Hepatocyte (in vitro differentiated cells): ENCODE results near the gene SUPT3H. TPM values are rescaled to one million over a fixed set of nuclear protein-coding genes. Genes with fewer than 3 reads are reported as not detected.

ENCODE experiments used
- DNase-seq: peaks from one replicate; pipeline ENCODE4 v3.0.0-alpha.2; 2016; ENCODE audit warnings: low spot score
- H2AFZ ChIP-seq: fragments of 200-600 bp; sonication (generic); 2 replicates; pipeline ENCODE4 v1.6.0; 2016; ENCODE audit warnings: antibody characterized with exemption, mild to moderate bottlenecking
- H3K27ac ChIP-seq: fragments of 200-600 bp; sonication (generic); 2 replicates; pipeline ENCODE4 v1.5.1; 2016; ENCODE audit warnings: mild to moderate bottlenecking
- H3K27me3 ChIP-seq: fragments of 200-600 bp; sonication (generic); 2 replicates; pipeline ENCODE4 v1.6.1; 2016
- H3K36me3 ChIP-seq: fragments of 200-600 bp; sonication (generic); replicated peaks from 2 replicates; pipeline ENCODE4 v1.5.1; 2016; ENCODE audit warnings: low read depth; ENCODE audit not compliant: insufficient read depth
- H3K4me1 ChIP-seq: fragments of 200-600 bp; sonication (generic); 2 replicates; pipeline ENCODE4 v1.5.1; 2016; ENCODE audit warnings: mild to moderate bottlenecking, moderate library complexity; ENCODE audit not compliant: insufficient read depth
- H3K4me2 ChIP-seq: fragments of 200-600 bp; sonication (generic); 2 replicates; pipeline ENCODE4 v1.6.0; 2016
- H3K4me3 ChIP-seq: fragments of 200-600 bp; sonication (generic); 2 replicates; pipeline ENCODE4 v1.5.1; 2016; ENCODE audit warnings: mild to moderate bottlenecking
- H3K79me2 ChIP-seq: fragments of 200-600 bp; sonication (generic); 2 replicates; pipeline ENCODE4 v1.6.0; 2017; ENCODE audit warnings: mild to moderate bottlenecking
- H3K9me2 ChIP-seq: fragments of 200-600 bp; sonication (generic); replicated peaks from 2 replicates; pipeline ENCODE4 v1.6.0; 2017; ENCODE audit warnings: mild to moderate bottlenecking; ENCODE audit not compliant: insufficient read depth
- H3K9me3 ChIP-seq: fragments of 200-600 bp; sonication (generic); 2 replicates; pipeline ENCODE4 v1.5.1; 2016; ENCODE audit warnings: low read depth, mild to moderate bottlenecking
- H4K20me1 ChIP-seq: fragments of 200-600 bp; sonication (generic); 2 replicates; pipeline ENCODE4 v1.6.0; 2016; ENCODE audit warnings: mild to moderate bottlenecking; ENCODE audit not compliant: insufficient read depth, poor library complexity, severe bottlenecking
- CTCF ChIP-seq: fragments of 200-600 bp; sonication (generic); IDR thresholded peaks from 2 replicates; pipeline ENCODE4 v1.5.1; 2016; ENCODE audit warnings: antibody characterized with exemption, mild to moderate bottlenecking; ENCODE audit not compliant: poor library complexity
- EZH2 ChIP-seq: fragments of 200-600 bp; sonication (generic); IDR thresholded peaks from 2 replicates; pipeline ENCODE4 v1.6.1; 2016; ENCODE audit warnings: antibody characterized with exemption, mild to moderate bottlenecking, borderline replicate concordance
- EZH2phosphoT487 ChIP-seq: fragments of 200-600 bp; sonication (generic); IDR thresholded peaks from one replicate; pipeline ENCODE4 v1.6.1; 2018; ENCODE audit warnings: antibody characterized with exemption, mild to moderate bottlenecking, low read depth, moderate library complexity; ENCODE audit not compliant: unreplicated experiment, severe bottlenecking
- WGBS: methylation state at CpG from one replicate; pipeline ENCODE4 v1.1.6; 2016; ENCODE audit warnings: low lambda C conversion rate; ENCODE audit errors: missing lambda C conversion rate; 5-methylcytosine and 5-hydroxymethylcytosine counted together
- polyA plus RNA-seq: library from polyadenylated mRNA; unstranded; fragments of >200 nt; fragmentation: Nextera tagmentation; extraction: Ambion mirVana; gene quantifications from 2 replicates; pipeline ENCODE4 v1.2.1, GENCODE V29; 2016
- total RNA-seq: library from RNA; depleted of rRNA; stranded (reverse); fragments of >200 nt; gene quantifications from 2 replicates; pipeline ENCODE4 v1.2.3, GENCODE V29; 2014

Gene SUPT3H
- total and polyA plus RNA-seq, 2 experiments from 2014 or later, result 6.8 to 7.7 TPM

GRCh38 chr6:44935693-44936300, 441.9 kb downstream of the SUPT3H start:
- Histone ChIP-seq H2AFZ (no peak overlapping the region), H3K27ac (no peak overlapping the region)

GRCh38 chr6:44933108-44933507, 444.6 kb downstream of the SUPT3H start:
- no peak for DNase-seq
- Histone ChIP-seq H3K9me2 (no peaks in the 10 kb centered on the region), H3K4me3 (no peak overlapping the region), H3K4me2 (no peak overlapping the region), H3K27me3 (no peaks in the 10 kb centered on the region), H2AFZ (no peak overlapping the region), H3K27ac (no peak overlapping the region), H3K9me3 (no peaks in the 10 kb centered on the region), H3K36me3 (no peaks in the 10 kb centered on the region), H3K79me2 (no peaks in the 10 kb centered on the region), H3K4me1 (no peaks in the 10 kb centered on the region), H4K20me1 (no peaks in the 10 kb centered on the region)
- TF ChIP-seq EZH2 (no peak), CTCF (no peak), EZH2phosphoT487 (no peak)
- 82% methylated on average over 4 of the region's 4 CpGs for WGBS

More at GRCh38 chr6:44935693-44936300, 441.9 kb downstream of the SUPT3H start:
- no peak overlapping the region for H3K4me3 ChIP-seq
- no peaks in the 10 kb centered on the region for H3K9me2 ChIP-seq
- DNase-seq, result no peak
- H3K79me2 ChIP-seq, result no peaks in the 10 kb centered on the region
- 98% methylated on average over 2 of the region's 2 CpGs for WGBS
- H3K36me3 ChIP-seq, result no peaks in the 10 kb centered on the region
- no peaks in the 10 kb centered on the region for H3K4me1 ChIP-seq
- no peak overlapping the region for H3K4me2 ChIP-seq
- H3K9me3 ChIP-seq, result no peaks in the 10 kb centered on the region
- TF ChIP-seq EZH2 (no peak), CTCF (no peak), EZH2phosphoT487 (no peak)
- H3K27me3 ChIP-seq, result no peaks in the 10 kb centered on the region
- no peaks in the 10 kb centered on the region for H4K20me1 ChIP-seq

GRCh38 chr6:44932651-44933091, 445.1 kb downstream of the SUPT3H start:
- Histone ChIP-seq H3K27ac (no peak overlapping the region), H3K79me2 (no peaks in the 10 kb centered on the region), H3K9me2 (no peaks in the 10 kb centered on the region), H3K4me2 (no peak overlapping the region), H3K27me3 (no peaks in the 10 kb centered on the region), H3K9me3 (no peaks in the 10 kb centered on the region), H4K20me1 (no peaks in the 10 kb centered on the region), H3K4me1 (no peaks in the 10 kb centered on the region), H3K36me3 (no peaks in the 10 kb centered on the region), H2AFZ (no peak overlapping the region), H3K4me3 (no peak overlapping the region)
- TF ChIP-seq EZH2 (no peak), EZH2phosphoT487 (no peak), CTCF (no peak)
- 88% methylated on average over 7 of the region's 7 CpGs for WGBS
- no peak for DNase-seq

- no peak overlapping the region for H3K27ac ChIP-seq
- H3K9me3 ChIP-seq, result no peaks in the 10 kb centered on the region
- no peaks in the 10 kb centered on the region for H3K79me2 ChIP-seq
- H3K4me2 ChIP-seq, result no peak overlapping the region
- DNase-seq, result no peak
- H3K9me2 ChIP-seq, result no peaks in the 10 kb centered on the region
- no peak for TF ChIP-seq EZH2phosphoT487
- TF ChIP-seq EZH2, result no peak
- TF ChIP-seq CTCF, result no peak
- no peaks in the 10 kb centered on the region for H3K4me1 ChIP-seq
- no peak overlapping the region for H3K4me3 ChIP-seq
- H4K20me1 ChIP-seq, result no peaks in the 10 kb centered on the region
- no peaks in the 10 kb centered on the region for H3K27me3 ChIP-seq
- no peaks in the 10 kb centered on the region for H3K36me3 ChIP-seq
- no peak overlapping the region for H2AFZ ChIP-seq
Measured at GRCh38 chr6:44931385-44931784, 446.3 kb downstream of the SUPT3H start.
